SK-N-MC (cell line): ENCODE results near the gene AGAP1.

Experiments used
- DNase-seq: peaks from one replicate; pipeline ENCODE4 v3.0.0-alpha.2; 2011; ENCODE audit warnings: low read depth, low spot score
- H3K27ac ChIP-seq: fragments of 200-600 bp; sonication (generic); 2 replicates; pipeline ENCODE4 v1.5.1; 2016; ENCODE audit warnings: mixed run types
- H3K36me3 ChIP-seq: fragments of 200-600 bp; sonication (generic); 2 replicates; pipeline ENCODE4 v1.6.1; 2017; ENCODE audit warnings: antibody characterized with exemption, low read length, mixed read lengths; ENCODE audit not compliant: insufficient read depth
- H3K4me3 ChIP-seq: fragments of 200-600 bp; sonication (generic); 2 replicates; pipeline ENCODE4 v1.5.1; 2016
- H3K9ac ChIP-seq: fragments of 200-600 bp; sonication (generic); 2 replicates; pipeline ENCODE4 v1.8.0; 2017; ENCODE audit warnings: mixed run types, mixed read lengths; ENCODE audit not compliant: insufficient read length
- H3K9me3 ChIP-seq: fragments of 200-600 bp; sonication (generic); 2 replicates; pipeline ENCODE4 v1.6.1; 2017; ENCODE audit warnings: low read depth, mild to moderate bottlenecking, antibody characterized with exemption, low read length, moderate library complexity, mixed read lengths
- EZH2 ChIP-seq: fragments of 200-600 bp; sonication (generic); IDR thresholded peaks from one replicate; pipeline ENCODE4 v1.6.1; 2017; ENCODE audit warnings: antibody characterized with exemption
- FOXP2 ChIP-seq: optimal IDR thresholded peaks from 2 replicates; pipeline ENCODE3; 2011; ENCODE audit warnings: mild to moderate bottlenecking, moderate library complexity; ENCODE audit not compliant: insufficient read depth; ENCODE audit errors: extremely low read length, control extremely low read depth
- POLR2AphosphoS5 ChIP-seq: IDR thresholded peaks from 2 replicates; pipeline ENCODE4 v1.6.1; 2012; ENCODE audit warnings: mild to moderate bottlenecking, low read depth, low read length, borderline replicate concordance

AGAP1 gene

GRCh38 chr2:235690082-235690808, 196.4 kb downstream of the AGAP1 start:
- Histone ChIP-seq H3K27ac (no peak overlapping the region), H3K9ac (no peak overlapping the region), H3K36me3 (no peaks in the 10 kb centered on the region), H3K9me3 (no peaks in the 10 kb centered on the region), H3K4me3 (no peak overlapping the region)
- no peak for DNase-seq
- TF ChIP-seq POLR2AphosphoS5 = no peak
- TF ChIP-seq FOXP2 = no peak
- no peak for TF ChIP-seq EZH2

GRCh38 chr2:235690809-235691450, 197.1 kb downstream of the AGAP1 start:
- DNase-seq = no peak
- Histone ChIP-seq H3K9me3 (no peaks in the 10 kb centered on the region), H3K36me3 (no peaks in the 10 kb centered on the region), H3K27ac (no peak overlapping the region), H3K9ac (no peak overlapping the region), H3K4me3 (no peak overlapping the region)
- TF ChIP-seq FOXP2 (no peak), POLR2AphosphoS5 (no peak)

- TF ChIP-seq EZH2 (no peak), FOXP2 (no peak), POLR2AphosphoS5 (no peak)
- Histone ChIP-seq H3K27ac (no peak overlapping the region), H3K9ac (no peak overlapping the region), H3K9me3 (no peaks in the 10 kb centered on the region), H3K36me3 (no peaks in the 10 kb centered on the region), H3K4me3 (no peak overlapping the region)
- DNase-seq = no peak
Measured at GRCh38 chr2:235692076-235692475, 198.2 kb downstream of the AGAP1 start.

GRCh38 chr2:235692671-235693171, 198.9 kb downstream of the AGAP1 start:
- no peaks in the 10 kb centered on the region for H3K9me3 ChIP-seq
- TF ChIP-seq FOXP2 = no peak
- no peak for TF ChIP-seq POLR2AphosphoS5
- TF ChIP-seq EZH2 = no peak
- DNase-seq = no peak
- no peak overlapping the region for H3K27ac ChIP-seq
- no peaks in the 10 kb centered on the region for H3K36me3 ChIP-seq
- H3K4me3 ChIP-seq = no peak overlapping the region
- H3K9ac ChIP-seq = no peak overlapping the region

- no peaks in the 10 kb centered on the region for H3K9me3 ChIP-seq
- no peak for DNase-seq
Measured at GRCh38 chr2:235693279-235693678, 199.4 kb downstream of the AGAP1 start.

GRCh38 chr2:235694721-235695601, 201.1 kb downstream of the AGAP1 start:
- H3K4me3 ChIP-seq = no peak overlapping the region
- no peaks in the 10 kb centered on the region for H3K9me3 ChIP-seq
- DNase-seq = no peak
- H3K27ac ChIP-seq = no peak overlapping the region
- H3K9ac ChIP-seq = no peak overlapping the region
- no peaks in the 10 kb centered on the region for H3K36me3 ChIP-seq
- TF ChIP-seq EZH2 = no peak
- TF ChIP-seq POLR2AphosphoS5 = no peak
- TF ChIP-seq FOXP2 = no peak

More at GRCh38 chr2:235693279-235693678, 199.4 kb downstream of the AGAP1 start:
- H3K4me3 ChIP-seq = no peak overlapping the region
- H3K27ac ChIP-seq = no peak overlapping the region
- TF ChIP-seq POLR2AphosphoS5 = no peak
- no peak for TF ChIP-seq EZH2
- TF ChIP-seq FOXP2 = no peak
- H3K9ac ChIP-seq = no peak overlapping the region
- H3K36me3 ChIP-seq = no peaks in the 10 kb centered on the region

- no peak overlapping the region for H3K4me3 ChIP-seq
- H3K27ac ChIP-seq = no peak overlapping the region
- TF ChIP-seq POLR2AphosphoS5 = no peak
- TF ChIP-seq FOXP2 = no peak
- no peak for TF ChIP-seq EZH2
- H3K9me3 ChIP-seq = no peaks in the 10 kb centered on the region
- no peaks in the 10 kb centered on the region for H3K36me3 ChIP-seq
- no peak for DNase-seq
- no peak overlapping the region for H3K9ac ChIP-seq
Measured at GRCh38 chr2:235695602-235695895, 201.7 kb downstream of the AGAP1 start.

- no peak for DNase-seq
- H3K27ac ChIP-seq = no peak overlapping the region
- no peaks in the 10 kb centered on the region for H3K36me3 ChIP-seq
- no peak for TF ChIP-seq FOXP2
- no peak for TF ChIP-seq POLR2AphosphoS5
- no peak for TF ChIP-seq EZH2
- no peaks in the 10 kb centered on the region for H3K9me3 ChIP-seq
- H3K4me3 ChIP-seq = no peak overlapping the region
- H3K9ac ChIP-seq = no peak overlapping the region
Measured at GRCh38 chr2:235697041-235697440, 203.2 kb downstream of the AGAP1 start.
